Hematopoietic multipotent progenitor cell treated with erythropoietin and hydrocortisone succinate and interleukin-3 and kit ligand, for 8 days (in vitro differentiated cells): ENCODE results near the gene WDR93.
"Not testable (repeated sequence)": the region's sequence is repeated elsewhere in the genome, so short reads cannot be mapped to it uniquely, and the experiment has no call there.

Source experiments
- DNase-seq: peaks from one replicate; pipeline ENCODE4 v3.0.0-alpha.2; 2015

WDR93 gene

DNA sequence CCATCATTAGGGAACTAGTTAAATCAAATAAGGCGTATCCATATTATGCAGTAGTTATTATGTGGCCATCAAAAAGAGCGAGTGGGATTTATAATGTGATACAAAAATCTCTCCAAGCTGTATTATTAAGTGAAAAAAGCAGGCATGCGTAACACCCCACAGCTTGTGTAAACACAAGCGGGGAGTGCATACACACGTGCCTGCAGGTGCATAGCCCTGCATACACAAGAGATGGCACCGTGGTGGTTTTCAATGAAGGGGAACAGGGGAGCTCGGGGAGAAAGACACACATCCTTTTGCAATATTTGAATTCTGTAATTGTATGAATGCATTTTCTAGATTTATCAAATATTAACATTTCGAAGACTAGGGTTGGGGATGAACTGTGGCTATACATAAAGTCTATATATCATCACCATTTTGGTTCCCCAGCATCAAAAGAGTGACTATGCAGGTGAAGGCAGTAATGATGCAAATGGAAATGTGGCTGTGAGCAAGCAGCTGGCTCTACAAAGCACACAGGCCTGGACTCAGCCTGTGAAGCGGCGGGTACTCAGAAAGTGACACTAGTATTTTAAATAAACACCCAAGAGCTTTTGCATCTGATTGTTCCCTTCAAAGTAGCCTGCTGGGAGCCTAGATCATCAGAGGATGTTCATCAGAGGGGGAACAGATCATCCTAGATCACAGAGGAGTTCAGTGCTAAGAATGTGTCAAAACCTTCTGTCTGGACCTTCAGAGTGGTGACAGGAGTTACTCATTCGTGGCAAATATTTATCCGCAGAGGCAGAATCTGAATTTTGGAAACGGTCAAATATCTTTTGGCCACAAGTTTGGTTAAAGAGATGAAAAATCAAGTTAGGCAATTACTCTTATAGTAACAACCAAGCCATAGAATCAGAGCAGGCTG, 25.9 kb upstream of the WDR93 start:
- DNase-seq: no peak

DNA sequence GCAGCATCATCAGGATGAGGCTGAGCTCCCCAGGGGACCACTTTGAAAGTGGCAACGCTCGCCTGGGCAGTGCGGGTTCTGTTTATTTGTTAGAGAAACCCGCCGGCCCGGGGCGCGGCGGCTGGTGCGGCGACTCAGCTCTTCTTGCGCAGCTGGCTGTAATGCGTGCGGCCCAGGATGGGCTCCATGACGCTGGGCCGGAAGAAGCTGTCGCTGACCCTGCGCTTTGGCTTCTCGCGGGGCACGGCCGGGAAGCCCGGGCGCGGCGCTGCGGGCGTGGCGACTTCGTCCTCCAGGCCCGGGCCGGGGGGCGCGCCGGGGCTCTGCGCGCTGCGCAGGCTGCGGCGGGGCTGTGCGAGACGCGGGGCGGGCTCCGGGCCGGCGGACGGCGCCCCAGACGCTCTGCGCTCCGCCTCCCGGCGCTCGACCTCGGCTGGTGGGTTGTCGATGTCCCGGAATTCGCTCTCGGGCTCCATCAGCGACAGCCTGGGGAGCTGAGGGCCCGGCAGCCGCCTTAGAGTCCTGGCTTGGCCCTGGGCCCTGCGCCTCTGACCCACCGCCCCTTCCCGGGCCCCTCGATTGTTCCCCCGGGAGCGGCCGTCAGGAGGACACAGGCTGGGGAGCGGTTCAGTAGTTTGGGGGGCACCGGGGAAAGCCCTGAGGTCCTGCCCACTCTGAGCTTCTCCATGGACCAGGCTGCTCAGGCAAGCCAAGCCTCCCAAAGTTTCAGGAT, 25.0 kb upstream of the WDR93 start:
- DNase-seq: peak; percentile 16

GRCh38 chr15:89666184-89666857, 24.3 kb upstream of the WDR93 start:
- DNase-seq: no peak

DNA sequence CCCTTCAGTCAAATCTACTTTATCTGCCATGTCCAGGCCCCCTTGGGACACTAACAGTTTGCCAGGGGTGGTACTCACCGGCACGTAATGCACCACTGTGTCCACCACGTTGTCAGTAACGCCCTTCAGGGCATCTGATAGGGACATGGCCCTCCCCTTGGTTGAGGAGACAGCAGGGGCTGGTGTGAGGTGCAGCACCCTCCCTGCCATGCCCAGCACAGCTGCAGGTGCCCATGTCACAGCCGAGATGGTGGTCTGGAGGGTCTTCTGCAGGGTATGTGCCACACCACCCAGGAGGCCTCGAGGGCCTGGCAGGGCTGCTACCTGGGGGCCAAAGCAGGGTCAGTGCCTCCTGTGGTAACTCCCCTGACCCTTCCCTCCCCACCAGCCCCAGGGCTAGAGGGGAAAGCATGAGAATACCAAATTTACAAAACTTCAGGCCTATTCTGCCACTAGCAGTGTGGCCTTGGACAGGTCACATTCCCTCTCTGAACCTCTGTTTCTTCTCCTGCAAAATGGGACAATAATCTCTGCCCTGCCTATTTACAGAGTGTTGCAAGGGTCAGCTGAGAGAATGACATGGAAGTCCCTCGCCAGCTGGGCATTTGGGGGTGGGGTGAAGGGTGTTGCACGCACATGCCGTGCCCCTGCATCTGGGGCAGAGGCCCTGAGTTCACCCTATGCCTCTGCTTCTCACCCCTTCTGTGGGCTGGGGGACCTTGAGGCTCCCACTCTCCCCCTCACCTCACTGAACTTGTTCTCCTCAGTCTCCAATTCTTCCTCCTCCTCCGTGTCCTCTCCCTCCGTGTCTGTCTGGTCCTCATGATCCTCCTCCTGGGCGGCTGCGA, 23.5 kb upstream of the WDR93 start:
- no peak for DNase-seq

GRCh38 chr15:89667706-89667960, 23.0 kb upstream of the WDR93 start:
- DNase-seq: no peak

- no peak for DNase-seq
These were observed 22.4 kb upstream of the WDR93 start for GRCh38 chr15:89668171-89668570.

DNA sequence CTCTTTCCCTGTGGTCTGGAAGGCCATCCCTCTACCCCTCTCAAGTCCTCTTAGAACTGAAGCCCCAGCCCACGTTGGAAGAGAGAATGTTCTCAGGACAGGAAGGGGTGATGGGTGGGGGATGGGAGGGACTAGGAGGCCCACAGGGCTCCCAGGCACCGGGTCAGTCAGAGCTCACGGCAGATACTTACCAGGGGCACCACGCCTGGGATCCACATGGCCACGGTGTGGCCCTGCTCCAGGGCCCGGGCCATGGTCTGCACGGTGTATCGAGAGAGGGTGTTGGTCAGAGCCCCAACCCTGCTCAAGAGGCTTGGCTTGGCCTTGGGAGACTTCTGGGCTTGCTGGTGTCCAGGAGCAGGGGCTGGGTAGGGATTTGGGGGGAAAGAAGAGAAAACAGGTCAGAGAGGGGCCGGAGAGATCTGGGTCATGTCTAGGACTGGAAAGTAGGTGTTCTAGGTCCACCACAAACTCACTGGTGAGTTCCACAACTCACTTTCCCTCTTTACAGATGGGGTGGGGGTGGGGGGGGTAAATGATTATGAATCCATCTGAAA, 21.2 kb upstream of the WDR93 start:
- DNase-seq: no peak

DNA sequence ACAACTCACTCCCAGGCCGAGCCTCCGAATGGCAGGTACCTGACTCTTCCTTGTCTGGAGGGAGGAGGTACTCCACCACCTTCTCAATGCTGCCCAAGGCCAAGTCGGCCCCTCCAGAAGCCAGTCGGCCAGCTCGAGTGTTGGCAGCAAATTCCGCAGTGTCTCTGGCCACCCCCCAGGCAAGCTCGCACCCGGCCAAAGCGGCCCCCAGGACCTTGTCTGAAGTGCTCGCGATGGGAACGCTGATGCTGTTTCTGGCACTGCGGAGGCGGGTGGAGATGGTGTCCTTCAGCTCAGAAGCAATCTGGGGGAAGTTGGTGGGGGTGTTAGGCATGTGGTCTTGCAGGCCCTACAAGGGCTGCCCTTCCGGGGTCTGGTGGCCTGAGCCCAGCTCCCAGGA, 20.7 kb upstream of the WDR93 start:
- no peak for DNase-seq

DNA sequence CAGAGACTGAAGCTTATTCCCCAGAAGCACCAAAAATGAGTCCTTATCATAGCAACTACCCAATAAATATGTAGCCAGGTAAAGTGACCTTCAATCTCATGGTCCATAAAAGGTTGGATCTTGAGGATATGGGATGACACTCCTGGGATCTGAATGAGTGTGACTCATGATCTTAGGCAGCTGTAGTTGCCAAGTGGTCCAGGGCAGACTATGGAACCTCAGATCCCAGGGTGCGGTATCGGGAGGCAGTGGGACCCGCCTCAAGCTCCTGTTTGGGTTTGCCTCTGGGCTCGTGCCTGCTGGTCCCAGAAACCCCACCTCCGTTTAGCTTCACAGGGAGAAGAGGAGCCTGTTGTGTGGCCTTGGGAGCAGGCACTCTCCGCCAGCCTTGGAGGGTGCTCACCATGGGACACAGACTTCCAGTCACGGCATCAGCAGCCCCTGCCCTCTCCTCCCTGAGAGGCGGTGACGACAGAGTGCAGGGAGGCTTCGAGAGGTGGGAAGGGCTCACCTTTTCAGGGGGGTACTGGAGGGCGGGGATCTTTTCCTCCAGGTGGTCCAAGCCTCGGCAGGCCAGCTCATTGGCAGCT, 19.5 kb upstream of the WDR93 start:
- DNase-seq: no peak

DNA sequence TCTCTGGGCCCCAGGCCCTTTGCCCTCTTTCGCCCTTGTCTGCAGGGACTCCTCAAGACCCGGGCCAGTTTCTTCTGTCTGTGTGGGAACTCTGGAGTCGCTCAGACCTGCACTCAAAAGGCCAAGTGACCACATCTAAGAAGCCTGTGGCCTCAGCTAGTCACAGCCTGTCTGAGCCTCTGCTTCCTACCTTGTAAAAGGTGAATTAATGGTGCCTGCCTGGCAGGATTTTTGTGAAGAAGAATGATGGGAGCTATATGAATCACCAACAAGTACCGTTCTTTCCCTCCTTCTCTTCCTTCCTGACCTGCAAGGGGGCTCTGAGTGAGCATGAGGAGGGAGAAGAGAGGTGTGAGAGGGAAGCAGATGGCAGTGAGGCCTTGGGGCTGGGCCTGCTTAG, 18.9 kb upstream of the WDR93 start:
- DNase-seq: no peak

DNA sequence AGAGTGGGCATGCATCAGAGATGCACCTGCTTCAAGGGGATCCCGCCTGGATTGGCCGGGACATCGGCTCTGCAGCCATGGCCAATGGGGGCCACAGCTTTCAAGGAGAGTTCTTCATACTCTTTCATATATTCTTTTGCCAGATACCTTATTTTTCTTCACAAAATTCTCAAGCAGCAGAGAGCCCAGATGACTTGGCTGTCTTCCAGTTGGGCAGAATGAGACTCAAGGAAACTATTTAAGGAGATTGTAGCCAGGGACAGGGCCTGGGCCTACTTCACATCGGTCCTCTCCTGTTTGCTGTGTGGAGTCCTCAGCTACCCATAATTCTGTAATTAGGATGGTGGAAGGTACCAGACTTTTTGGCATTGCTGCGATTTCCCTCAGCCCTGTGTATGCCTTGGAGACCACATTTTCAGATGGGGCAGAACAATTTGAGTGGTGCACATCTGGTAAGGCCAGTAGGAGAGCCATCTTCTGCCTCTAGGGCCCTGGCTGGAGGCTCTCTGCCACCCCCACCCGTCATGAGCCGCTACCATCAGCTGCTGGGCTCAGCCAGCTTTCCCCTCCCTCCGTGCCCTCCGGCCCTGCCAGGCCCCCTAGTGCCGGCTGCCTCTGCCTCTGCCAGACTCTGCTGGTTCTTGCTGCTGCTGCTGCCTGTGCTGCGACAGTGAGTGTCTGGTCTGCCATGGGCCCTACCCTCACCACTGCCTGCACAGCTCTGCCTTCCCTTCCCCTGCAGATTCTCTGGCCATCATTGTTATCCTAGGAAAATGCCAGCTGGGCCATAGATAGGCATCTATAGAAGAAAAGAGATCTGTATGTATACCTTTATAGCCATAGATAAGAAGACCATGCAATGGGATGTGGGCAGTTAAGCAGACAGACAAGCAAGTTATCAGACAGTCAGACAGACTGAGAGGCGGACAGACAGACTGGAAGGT, 18.1 kb upstream of the WDR93 start:
- DNase-seq: no peak

GRCh38 chr15:89673165-89673512, 17.5 kb upstream of the WDR93 start:
- peak; percentile 46 for DNase-seq

DNA sequence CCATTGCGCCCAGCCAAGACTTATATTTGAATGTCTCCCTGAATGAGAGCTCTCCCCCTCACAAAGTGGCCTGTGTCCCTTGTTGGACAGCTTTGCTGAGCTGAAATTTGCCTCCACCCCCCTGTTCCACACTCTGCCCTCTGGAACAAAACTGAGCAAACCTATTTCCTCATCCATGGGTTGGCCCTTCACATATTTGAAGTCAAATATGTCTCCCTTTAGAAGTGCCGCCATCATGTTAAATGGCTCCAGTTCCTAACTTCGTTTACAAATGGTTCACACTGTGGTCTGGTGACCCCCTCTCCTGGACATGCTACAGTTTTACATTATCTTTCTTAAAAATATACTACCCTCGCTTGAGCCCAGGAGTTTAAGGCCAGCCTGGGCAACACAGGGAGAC, 16.1 kb upstream of the WDR93 start:
- no peak for DNase-seq

GRCh38 chr15:89675606-89676005, 15.0 kb upstream of the WDR93 start:
- DNase-seq: no peak

DNA sequence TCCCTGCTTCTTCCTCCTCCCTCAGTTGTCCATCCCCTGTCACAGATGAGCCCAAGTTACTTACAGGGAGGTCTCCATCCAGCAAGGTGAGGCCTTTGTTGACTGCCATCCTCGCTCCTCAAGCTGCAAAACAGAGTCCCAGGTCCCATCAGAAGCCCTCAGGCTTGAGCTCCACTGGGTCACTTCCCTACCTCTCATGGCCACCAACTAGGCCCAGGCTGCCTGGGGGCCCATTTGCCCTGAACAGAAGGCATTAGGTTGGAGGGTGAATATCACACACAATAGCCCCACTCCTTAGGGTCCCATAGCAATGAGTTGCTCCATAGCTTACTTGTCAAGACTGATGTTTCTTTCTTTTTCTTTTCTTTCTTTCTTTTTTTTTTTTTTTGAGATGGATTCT, 13.2 kb upstream of the WDR93 start:
- DNase-seq: no peak

DNA sequence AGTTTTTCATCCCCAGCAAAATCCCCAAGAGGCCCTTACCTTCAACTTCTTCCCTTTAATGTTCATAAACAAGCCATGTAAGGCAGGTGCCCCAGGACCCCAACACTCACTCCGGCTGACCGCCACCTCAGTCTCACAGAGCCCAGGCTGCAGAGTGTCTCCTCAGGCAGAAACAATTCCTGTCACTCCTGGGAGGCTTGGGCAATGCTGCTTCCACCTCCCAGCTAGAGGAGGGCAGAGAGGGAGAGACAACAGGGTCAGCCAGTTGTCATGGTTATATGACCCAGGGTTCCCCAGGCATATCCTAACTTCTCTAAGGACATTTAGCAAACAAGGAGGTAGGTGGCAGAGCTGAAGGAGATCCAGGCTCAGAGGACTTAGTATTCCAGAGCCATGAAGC, 11.4 kb upstream of the WDR93 start, which contains the start of gene PLIN1:
Gene PLIN1, minus strand, starts transcription at position 156 of the 400 bp plus-strand sequence. CDS start 1,878 bp downstream, outside the sequence.
- no peak for DNase-seq

DNA sequence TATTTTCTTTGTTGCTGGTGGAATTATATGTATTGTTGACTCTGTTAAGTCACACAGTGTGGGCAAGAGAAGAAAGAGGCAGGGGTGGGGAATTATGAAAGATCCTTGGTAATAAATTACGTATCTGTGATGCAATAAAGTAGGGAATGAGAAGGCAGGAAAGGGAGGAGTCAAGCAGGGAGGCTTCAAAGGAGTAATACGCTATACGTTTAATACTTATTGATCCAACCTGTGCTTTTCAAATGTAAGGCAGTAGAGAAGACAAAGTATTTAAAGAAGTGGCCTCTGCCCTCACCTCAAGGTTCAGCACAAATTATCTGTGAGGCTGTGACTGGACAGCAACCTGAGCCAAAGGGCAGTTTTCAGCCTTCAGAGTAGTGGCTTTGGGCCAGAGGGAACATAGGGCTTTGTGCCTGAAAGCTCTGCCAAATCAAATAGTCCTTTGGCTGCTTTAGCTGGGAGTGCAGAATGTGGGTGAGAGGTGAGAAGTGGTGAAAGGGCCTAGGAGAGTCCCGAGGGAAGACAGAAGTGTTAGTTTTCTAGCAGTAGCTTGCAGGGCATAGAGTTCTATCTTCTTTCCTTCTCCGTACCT, 10.2 kb upstream of the WDR93 start:
- no peak for DNase-seq

- no peak for DNase-seq
These were observed 9.5 kb upstream of the WDR93 start for GRCh38 chr15:89681146-89681545.

- DNase-seq: no peak
These were observed 4.6 kb upstream of the WDR93 start for GRCh38 chr15:89685995-89686394.

DNA sequence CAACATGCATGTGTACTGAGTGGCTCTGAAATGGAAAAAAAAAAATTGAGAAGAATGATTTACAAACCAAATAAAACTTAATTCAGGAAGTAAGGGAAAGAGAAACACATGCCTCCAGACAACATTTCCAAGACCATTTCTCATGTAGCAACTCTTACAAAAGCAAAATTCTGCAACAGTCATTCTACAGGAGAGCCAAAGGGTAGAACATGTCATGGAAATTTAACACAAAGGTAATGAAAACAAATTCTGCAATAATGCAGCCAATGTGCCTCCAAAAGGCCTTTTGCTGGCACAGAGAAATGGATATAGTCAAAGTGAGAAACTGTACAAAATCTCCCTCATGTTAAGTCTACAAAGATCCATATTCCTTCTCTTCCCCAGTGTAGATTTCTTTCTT, 4.1 kb upstream of the WDR93 start:
- no peak for DNase-seq

GRCh38 chr15:89689930-89690275, 708 bp upstream of the WDR93 start:
- DNase-seq: not testable (repeated sequence)
